Measurements from ENCODE around the gene SLC1A5. TPM values are rescaled to one million over a fixed set of nuclear protein-coding genes. Genes with fewer than 3 reads are reported as not detected.

SLC1A5 gene
- total RNA-seq, 1 experiment from 2014 or later: 284 TPM

GRCh38 chr19:46729696-46730095, 58.7 kb downstream of the SLC1A5 start:
- intact Hi-C loops (cut with micrococcal nuclease): loop anchor here (10.0 kb wide), 1 partner anchor 115 kb away; no protein-coding TSS in a partner anchor
- TF ChIP-seq YY1 (IDR thresholded peaks at IDR 0.05; ENCODE audit: extremely low read depth, insufficient replicate concordance, low read depth, low read length): no peak
- no peak for TF ChIP-seq SRF (IDR thresholded peaks at IDR 0.05; ENCODE audit: low read depth)
- TF ChIP-seq CBX3 (IDR thresholded peaks at IDR 0.05; ENCODE audit: low read depth): no peak
- TF ChIP-seq ZNF274 (IDR thresholded peaks at IDR 0.05; ENCODE audit: low read depth, low read length): no peak
- no peak for TF ChIP-seq MAX (IDR thresholded peaks at IDR 0.05)
- no peak for TF ChIP-seq CEBPB (IDR thresholded peaks at IDR 0.05; ENCODE audit: low read depth)
- no peak for TF ChIP-seq POLR2A (IDR thresholded peaks at IDR 0.05; ENCODE audit: borderline replicate concordance, extremely low read depth, insufficient read depth, insufficient read length)
- TF ChIP-seq SP1 (IDR thresholded peaks at IDR 0.05; ENCODE audit: low read depth): no peak
- TF ChIP-seq JUND (IDR thresholded peaks at IDR 0.05): no peak
- no peak for TF ChIP-seq EZH2 (IDR thresholded peaks at IDR 0.05)
- TF ChIP-seq TCF7L2 (IDR thresholded peaks at IDR 0.05; ENCODE audit: borderline replicate concordance, extremely low read depth, insufficient read depth, insufficient read length): no peak
- TF ChIP-seq SIN3A (IDR thresholded peaks at IDR 0.05; ENCODE audit: low read depth): no peak
- H3K9me2 ChIP-seq (ENCODE audit: insufficient read depth): no peaks in the 10 kb centered on the region
- H3K4me2 ChIP-seq (ENCODE audit: low read length): no peak overlapping the region
- DNase-seq (ENCODE audit: low read depth, low spot score) (no peak), ATAC-seq (no peak)
- ChIA-PET POLR2A (interaction anchor here (1.3 kb wide), 1 partner anchor 59 kb away, joined by 3 read pairs; the partner anchor contains the start of gene SLC1A5), CTCF (interaction anchor here (1.0 to 1.4 kb wide), 4 partner anchors 12 to 115 kb away, joined by 3 to 4 read pairs (median 3); no protein-coding TSS in a partner anchor), RAD21 (ENCODE audit: low non-redundant PET in 1 of 2, low total read pairs in 2 of 2, uncharacterized antibody in 2 of 2, unreplicated experiment in 2 of 2) (no interaction called here)
- H2AFZ ChIP-seq (ENCODE audit: low read depth, low read length, poor library complexity, severe bottlenecking): no peak overlapping the region
- no peaks in the 10 kb centered on the region for H3K27me3 ChIP-seq (ENCODE audit: insufficient read depth, low read length)
- no TSS peak for BruUV-seq (replicated peaks)
- H3K9me3 ChIP-seq (ENCODE audit: control insufficient read depth in 1 of 2, insufficient read depth in 1 of 2, low read depth in 1 of 2, low read length in 2 of 2): no peaks in the 10 kb centered on the region
- H3K79me2 ChIP-seq (ENCODE audit: insufficient read depth, low read length): peaks cover 79% of the 10 kb centered on the region
- H4K20me1 ChIP-seq (ENCODE audit: insufficient read depth): peaks cover 9% of the 10 kb centered on the region; the same call in 1 of the 2 replicates
- peaks cover 0 to 16% of the 10 kb centered on the region in 2 experiments; a peak in 2 of 4 replicates for H3K4me1 ChIP-seq (ENCODE audit: control insufficient read depth in 1 of 2, insufficient read depth in 2 of 2, low read length in 2 of 2)
- peaks cover 58 to 66% of the 10 kb centered on the region in 2 experiments for H3K36me3 ChIP-seq (ENCODE audit: control insufficient read depth in 1 of 2, insufficient read depth in 2 of 2, low read length in 2 of 2)
- no peak overlapping the region for H3K27ac ChIP-seq (ENCODE audit: low read depth, low read length)
- no peak overlapping the region for H3K9ac ChIP-seq (ENCODE audit: low read length)
- no peak overlapping the region for H3K4me3 ChIP-seq (replicated peaks in 1 of 2; ENCODE audit: low read depth in 1 of 2, low read length in 2 of 2)

Data from HCT116 (cell line).